Measurements from ENCODE around the gene IKZF1. TPM values are rescaled to one million over a fixed set of nuclear protein-coding genes. Genes with fewer than 3 reads are reported as not detected.

IKZF1 gene
- total RNA-seq, 1 donor from 2014 or later = 0.86 TPM

GRCh38 chr7:50296799-50297198 lies 7.7 kb upstream of the IKZF1 start:
- no peaks in the 10 kb centered on the region for H3K79me2 ChIP-seq (ENCODE audit: insufficient read depth, low read length)
- FAIRE-seq = no peak
- no peaks in the 10 kb centered on the region for H4K20me1 ChIP-seq (ENCODE audit: insufficient read depth, low read length)
- no peaks in the 10 kb centered on the region for H3K36me3 ChIP-seq (ENCODE audit: insufficient read depth, low read length)
- peaks cover 1% of the 10 kb centered on the region for H3K27me3 ChIP-seq (ENCODE audit: insufficient read depth, low read length)
- no peak overlapping the region for H2AFZ ChIP-seq (ENCODE audit: low read depth, low read length)
- no peak overlapping the region for H3K4me3 ChIP-seq (ENCODE audit: insufficient read depth, low read depth, low read length)
- H3K9ac ChIP-seq (ENCODE audit: low read length) = no peak overlapping the region
- Mint-ChIP-seq H3K27ac (ENCODE audit: unreplicated experiment) (no peak overlapping the region), H3K4me1 (ENCODE audit: low read depth, unreplicated experiment) (no peaks in the 10 kb centered on the region), H3K4me3 (ENCODE audit: unreplicated experiment) (no peak overlapping the region), H3K27me3 (ENCODE audit: low read depth, unreplicated experiment) (peaks cover 45% of the 10 kb centered on the region), H3K9me3 (ENCODE audit: unreplicated experiment) (no peaks in the 10 kb centered on the region), H3K36me3 (ENCODE audit: low read depth, unreplicated experiment) (no peaks in the 10 kb centered on the region)
- DNase-seq (ENCODE audit: low read depth) = no peak
- H3K27ac ChIP-seq (ENCODE audit: low read depth, low read length) = no peak overlapping the region
- no peak for TF ChIP-seq CTCF (IDR thresholded peaks at IDR 0.05; ENCODE audit: insufficient read depth, low read depth, low read length)
- no peak for TF ChIP-seq EZH2 (IDR thresholded peaks at IDR 0.05; ENCODE audit: insufficient read depth, low read length)
- H3K4me2 ChIP-seq (ENCODE audit: low read length) = no peak overlapping the region
- no peaks in the 10 kb centered on the region for H3K9me3 ChIP-seq (ENCODE audit: insufficient read depth, low read depth, low read length)
- H3K4me1 ChIP-seq (ENCODE audit: insufficient read depth, low read length) = no peaks in the 10 kb centered on the region

GRCh38 chr7:50298811-50299562 lies 5.5 kb upstream of the IKZF1 start:
- Histone ChIP-seq H3K9ac (ENCODE audit: low read length) (no peak overlapping the region), H3K27ac (ENCODE audit: low read depth, low read length) (no peak overlapping the region), H3K36me3 (ENCODE audit: insufficient read depth, low read length) (no peaks in the 10 kb centered on the region), H3K4me3 (ENCODE audit: insufficient read depth, low read depth, low read length) (no peak overlapping the region), H3K4me1 (ENCODE audit: insufficient read depth, low read length) (no peaks in the 10 kb centered on the region), H3K4me2 (ENCODE audit: low read length) (no peak overlapping the region), H4K20me1 (ENCODE audit: insufficient read depth, low read length) (no peaks in the 10 kb centered on the region), H2AFZ (ENCODE audit: low read depth, low read length) (no peak overlapping the region), H3K79me2 (ENCODE audit: insufficient read depth, low read length) (no peaks in the 10 kb centered on the region), H3K9me3 (ENCODE audit: insufficient read depth, low read depth, low read length) (no peaks in the 10 kb centered on the region), H3K27me3 (ENCODE audit: insufficient read depth, low read length) (peaks cover 17% of the 10 kb centered on the region)
- FAIRE-seq (no peak), DNase-seq (ENCODE audit: low read depth) (no peak)
- Mint-ChIP-seq H3K36me3 (ENCODE audit: low read depth, unreplicated experiment) (no peaks in the 10 kb centered on the region), H3K27ac (ENCODE audit: unreplicated experiment) (no peak overlapping the region), H3K27me3 (ENCODE audit: low read depth, unreplicated experiment) (peaks cover 56% of the 10 kb centered on the region), H3K9me3 (ENCODE audit: unreplicated experiment) (no peaks in the 10 kb centered on the region), H3K4me1 (ENCODE audit: low read depth, unreplicated experiment) (no peaks in the 10 kb centered on the region), H3K4me3 (ENCODE audit: unreplicated experiment) (no peak overlapping the region)
- TF ChIP-seq CTCF (IDR thresholded peaks at IDR 0.05; ENCODE audit: insufficient read depth, low read depth, low read length) (no peak), EZH2 (IDR thresholded peaks at IDR 0.05; ENCODE audit: insufficient read depth, low read length) (no peak)

- no peaks in the 10 kb centered on the region for H3K79me2 ChIP-seq (ENCODE audit: insufficient read depth, low read length)
- H3K9ac ChIP-seq (ENCODE audit: low read length) = no peak overlapping the region
- no peaks in the 10 kb centered on the region for H4K20me1 ChIP-seq (ENCODE audit: insufficient read depth, low read length)
- H3K4me3 Mint-ChIP-seq (ENCODE audit: unreplicated experiment) = no peak overlapping the region
- H3K9me3 ChIP-seq (ENCODE audit: insufficient read depth, low read depth, low read length) = no peaks in the 10 kb centered on the region
- no peak overlapping the region for H3K27ac ChIP-seq (ENCODE audit: low read depth, low read length)
- H3K9me3 Mint-ChIP-seq (ENCODE audit: unreplicated experiment) = no peaks in the 10 kb centered on the region
- no peak for TF ChIP-seq EZH2 (IDR thresholded peaks at IDR 0.05; ENCODE audit: insufficient read depth, low read length)
- no peak for TF ChIP-seq CTCF (IDR thresholded peaks at IDR 0.05; ENCODE audit: insufficient read depth, low read depth, low read length)
- H3K36me3 Mint-ChIP-seq (ENCODE audit: low read depth, unreplicated experiment) = no peaks in the 10 kb centered on the region
- no peak overlapping the region for H3K27ac Mint-ChIP-seq (ENCODE audit: unreplicated experiment)
- H2AFZ ChIP-seq (ENCODE audit: low read depth, low read length) = no peak overlapping the region
- peaks cover 26% of the 10 kb centered on the region for H3K27me3 ChIP-seq (ENCODE audit: insufficient read depth, low read length)
- no peaks in the 10 kb centered on the region for H3K36me3 ChIP-seq (ENCODE audit: insufficient read depth, low read length)
- H3K4me3 ChIP-seq (ENCODE audit: insufficient read depth, low read depth, low read length) = no peak overlapping the region
- FAIRE-seq (no peak), DNase-seq (ENCODE audit: low read depth) (no peak)
- no peaks in the 10 kb centered on the region for H3K4me1 ChIP-seq (ENCODE audit: insufficient read depth, low read length)
- peaks cover 53% of the 10 kb centered on the region for H3K27me3 Mint-ChIP-seq (ENCODE audit: low read depth, unreplicated experiment)
- no peak overlapping the region for H3K4me2 ChIP-seq (ENCODE audit: low read length)
- no peaks in the 10 kb centered on the region for H3K4me1 Mint-ChIP-seq (ENCODE audit: low read depth, unreplicated experiment)
These were observed 4.2 kb upstream of the IKZF1 start for GRCh38 chr7:50300336-50300735.
